Activated naive CD4-positive, alpha-beta T cell treated with anti-CD3 and anti-CD28 coated beads for 36 hours (primary cell): ENCODE measurements around the gene CCM2. TPM values are rescaled to one million over a fixed set of nuclear protein-coding genes. Genes with fewer than 3 reads are reported as not detected.

Experiments
- CTCF ChIA-PET: fragments of 350-600 bp; sonication (Branson Sonifier 250); formaldehyde crosslinking; loops from one replicate; lab custom pipeline; 2021; ENCODE audit warnings: antibody characterized with exemption; lab: Charles Lee
- DNase-seq: peaks from one replicate; pipeline ENCODE4 v3.0.0-alpha.2; 2020
- H3K27ac Mint-ChIP-seq: one replicate; pipeline ENCODE4 v1.8.0; 2021; ENCODE audit warnings: mild to moderate bottlenecking, mixed read lengths
- H3K27me3 Mint-ChIP-seq: one replicate; pipeline ENCODE4 v1.8.0; 2021; ENCODE audit warnings: low read depth, mixed read lengths
- H3K36me3 Mint-ChIP-seq: one replicate; pipeline ENCODE4 v1.8.0; 2021; ENCODE audit warnings: low read depth, mixed read lengths
- H3K4me1 Mint-ChIP-seq: one replicate; pipeline ENCODE4 v1.8.0; 2021; ENCODE audit warnings: low read depth, mixed read lengths
- H3K4me3 Mint-ChIP-seq: one replicate; pipeline ENCODE4 v1.8.0; 2021; ENCODE audit warnings: mild to moderate bottlenecking, moderate library complexity, mixed read lengths
- H3K9me3 Mint-ChIP-seq: one replicate; pipeline ENCODE4 v1.8.0; 2021; ENCODE audit warnings: mixed read lengths
- intact Hi-C: fragments of 100-400 bp; cut with micrococcal nuclease; formaldehyde crosslinking; loops from one replicate; pipeline ENCODE4 v1.15.1; 2023
- total RNA-seq, 2 experiments: library from RNA; stranded (reverse); gene quantifications; one replicate each; pipeline ENCODE4 v1.2.3, GENCODE V29; 2021

The CCM2 gene
- total RNA-seq, 2 experiments from 2014 or later: 87.9 to 88.3 TPM

- DNase-seq: peak; percentile 2
- H3K36me3 Mint-ChIP-seq: no peaks in the 10 kb centered on the region
- CTCF ChIA-PET: interaction anchor here (2.6 kb wide), 1 partner anchor 53 kb away, joined by 7 read pairs; no protein-coding TSS in a partner anchor
Measured at GRCh38 chr7:45082831-45083331, 82.9 kb downstream of the CCM2 start.

GRCh38 chr7:45084336-45084735, 84.3 kb downstream of the CCM2 start:
- intact Hi-C loops: no loop called here
- H3K27me3 Mint-ChIP-seq: peaks cover 5% of the 10 kb centered on the region
- H3K4me3 Mint-ChIP-seq: no peak overlapping the region
- CTCF ChIA-PET: no interaction called here
- H3K36me3 Mint-ChIP-seq: no peaks in the 10 kb centered on the region
- no peak overlapping the region for H3K27ac Mint-ChIP-seq
- peak; percentile 2 for DNase-seq
- no peaks in the 10 kb centered on the region for H3K9me3 Mint-ChIP-seq
- H3K4me1 Mint-ChIP-seq: peaks cover 3% of the 10 kb centered on the region

More at GRCh38 chr7:45082831-45083331, 82.9 kb downstream of the CCM2 start:
- H3K4me1 Mint-ChIP-seq: no peaks in the 10 kb centered on the region
- peaks cover under 1% of the 10 kb centered on the region for H3K27me3 Mint-ChIP-seq
- H3K9me3 Mint-ChIP-seq: no peaks in the 10 kb centered on the region
- H3K27ac Mint-ChIP-seq: no peak overlapping the region
- H3K4me3 Mint-ChIP-seq: no peak overlapping the region
- intact Hi-C loops: no loop called here

DNA sequence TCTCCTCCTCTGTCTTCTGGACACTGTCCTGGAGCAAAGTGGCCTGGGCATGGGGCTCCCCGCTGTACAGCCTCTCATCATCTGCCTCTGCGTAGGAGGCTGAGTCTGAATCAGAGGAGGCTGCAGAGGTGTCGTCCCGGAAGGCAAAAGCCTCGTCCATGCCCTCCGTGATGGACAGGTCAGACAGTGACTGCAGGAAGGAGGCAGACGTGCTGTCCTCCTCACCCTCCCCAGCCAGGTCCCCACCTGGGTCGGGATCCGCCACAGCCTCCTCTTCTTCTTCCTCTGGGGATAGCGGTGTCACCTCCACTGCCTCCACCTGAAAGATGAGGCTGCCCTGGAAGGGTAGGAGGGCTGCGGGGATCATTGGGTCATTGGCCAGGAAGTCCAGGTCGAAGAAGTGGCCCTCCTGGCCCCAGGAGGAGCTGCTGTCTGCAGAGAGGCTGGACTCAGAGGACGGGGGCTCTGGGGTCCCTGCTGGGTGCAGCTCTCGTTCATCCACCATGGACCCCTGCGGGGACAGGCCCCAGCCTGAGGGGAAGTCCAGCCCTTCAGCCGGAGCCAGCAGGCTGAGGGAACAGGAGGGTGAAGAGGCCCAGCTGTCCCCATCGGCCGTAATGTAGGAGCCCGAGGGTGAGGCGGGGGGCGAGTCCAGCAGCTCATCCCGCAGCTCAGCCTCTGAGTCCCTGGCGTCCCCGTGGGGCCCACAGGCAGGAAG, 85.1 kb downstream of the CCM2 start:
- no peaks in the 10 kb centered on the region for H3K9me3 Mint-ChIP-seq
- CTCF ChIA-PET: no interaction called here

GRCh38 chr7:45085619-45086200, 85.7 kb downstream of the CCM2 start:
- intact Hi-C loops: no loop called here
- Mint-ChIP-seq H3K9me3 (no peaks in the 10 kb centered on the region), H3K4me1 (peaks cover 7% of the 10 kb centered on the region), H3K36me3 (no peaks in the 10 kb centered on the region), H3K4me3 (no peak overlapping the region), H3K27me3 (peaks cover 12% of the 10 kb centered on the region), H3K27ac (no peak overlapping the region)
- DNase-seq: no peak
- CTCF ChIA-PET: no interaction called here

More for the DNA sequence above, 85.1 kb downstream of the CCM2 start:
- Mint-ChIP-seq H3K27ac (no peak overlapping the region), H3K4me1 (peaks cover 7% of the 10 kb centered on the region), H3K4me3 (no peak overlapping the region), H3K27me3 (peaks cover 12% of the 10 kb centered on the region), H3K36me3 (no peaks in the 10 kb centered on the region)
- DNase-seq: no peak
- intact Hi-C loops: no loop called here

DNA sequence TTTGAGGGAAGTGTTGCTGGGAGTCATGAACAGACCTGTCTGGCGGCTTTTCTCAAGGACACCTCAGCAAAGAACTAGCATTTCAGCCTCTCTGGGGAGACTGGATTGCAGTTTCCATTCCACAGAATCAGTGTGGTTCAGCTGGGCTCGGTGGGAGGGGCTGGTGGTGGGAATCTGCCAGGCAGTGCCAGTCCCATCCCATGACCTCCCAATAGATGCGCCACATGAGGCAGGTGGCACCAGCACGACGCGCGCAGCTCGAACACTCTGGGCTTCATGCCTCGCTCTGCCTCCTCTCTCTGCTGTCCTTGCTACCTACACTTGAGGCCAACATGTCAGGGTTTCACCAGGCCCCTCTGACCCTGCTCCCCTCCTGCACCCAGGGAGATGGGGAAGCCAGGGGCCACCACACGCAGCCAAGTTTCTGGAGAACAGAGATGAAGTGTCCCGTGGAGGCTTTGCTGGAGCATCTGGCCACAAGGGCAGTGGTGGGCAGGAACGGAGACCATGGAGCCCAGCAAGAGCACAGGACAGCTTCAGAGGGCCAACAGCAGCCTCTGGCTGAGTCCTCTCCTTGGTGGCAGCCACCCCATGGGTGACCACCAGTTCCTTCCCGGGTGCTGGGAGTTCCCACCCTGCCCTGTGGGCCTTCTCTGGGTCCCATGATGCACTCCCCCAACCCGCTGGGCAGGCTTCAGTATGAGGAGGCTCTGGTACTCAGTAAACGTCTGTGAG, 86.5 kb downstream of the CCM2 start:
- CTCF ChIA-PET: interaction anchor here (0.6 kb wide), 1 partner anchor 34 kb away, joined by 3 read pairs; no protein-coding TSS in a partner anchor
- peaks cover 7% of the 10 kb centered on the region for H3K4me1 Mint-ChIP-seq

DNA sequence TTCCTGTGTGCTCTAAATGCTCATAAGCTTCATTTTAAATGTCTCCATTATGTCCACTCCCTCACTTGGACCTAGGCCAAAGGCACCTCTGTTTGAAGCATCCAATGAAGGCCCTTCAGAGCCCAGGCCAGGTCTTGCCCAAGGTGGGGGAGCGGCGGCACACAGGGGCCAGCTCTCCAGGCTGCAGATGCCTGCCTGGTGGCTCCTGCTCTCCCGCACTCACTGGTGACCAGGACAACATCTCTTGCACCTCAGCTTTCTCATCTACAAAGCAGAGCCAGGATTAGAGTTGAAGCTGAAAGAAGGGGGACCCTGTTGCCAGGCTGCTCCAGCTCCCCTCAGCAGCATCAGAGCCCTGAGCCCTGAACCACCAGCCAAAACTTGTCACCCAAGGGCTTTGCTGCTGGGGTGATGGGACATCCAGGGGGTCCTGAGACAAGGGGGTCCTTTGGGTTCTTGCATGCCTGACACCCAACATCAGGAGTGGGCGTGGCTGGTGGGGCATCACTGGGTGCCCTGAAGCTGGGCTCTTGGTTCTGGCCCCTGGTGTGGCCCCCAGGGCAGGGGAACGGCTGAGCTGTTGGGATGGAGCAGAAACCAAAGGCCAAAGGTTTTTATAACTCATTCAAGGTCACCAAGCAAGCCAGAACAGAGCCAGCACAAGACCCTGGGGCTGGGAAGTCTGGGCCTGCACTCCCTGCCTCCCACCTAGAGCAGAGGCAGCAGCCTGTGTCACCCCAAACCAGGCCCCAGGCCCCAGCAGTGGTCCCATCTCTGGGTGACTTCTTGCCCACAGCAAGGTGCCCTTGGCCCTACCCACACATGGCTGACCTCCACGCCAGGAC, 87.5 kb downstream of the CCM2 start:
- H3K4me1 Mint-ChIP-seq: peaks cover 7% of the 10 kb centered on the region
- H3K27ac Mint-ChIP-seq: no peak overlapping the region
- intact Hi-C loops: no loop called here

More for the DNA sequence above, 86.5 kb downstream of the CCM2 start:
- H3K36me3 Mint-ChIP-seq: no peaks in the 10 kb centered on the region
- no peak overlapping the region for H3K4me3 Mint-ChIP-seq
- H3K9me3 Mint-ChIP-seq: no peaks in the 10 kb centered on the region
- intact Hi-C loops: no loop called here
- no peak overlapping the region for H3K27ac Mint-ChIP-seq
- H3K27me3 Mint-ChIP-seq: peaks cover 12% of the 10 kb centered on the region
- DNase-seq: no peak

GRCh38 chr7:45088146-45088701, 88.2 kb downstream of the CCM2 start:
- DNase-seq: no peak
- Mint-ChIP-seq H3K27ac (no peak overlapping the region), H3K4me3 (peak overlapping the region; percentile 42), H3K27me3 (peaks cover 12% of the 10 kb centered on the region), H3K4me1 (peaks cover 7% of the 10 kb centered on the region), H3K9me3 (no peaks in the 10 kb centered on the region), H3K36me3 (no peaks in the 10 kb centered on the region)
- intact Hi-C loops: no loop called here
- CTCF ChIA-PET: no interaction called here

More for the DNA sequence above, 87.5 kb downstream of the CCM2 start:
- Mint-ChIP-seq H3K27me3 (peaks cover 12% of the 10 kb centered on the region), H3K4me3 (peak overlapping the region; percentile 11), H3K36me3 (no peaks in the 10 kb centered on the region), H3K9me3 (no peaks in the 10 kb centered on the region)
- no peak for DNase-seq
- CTCF ChIA-PET: no interaction called here

GRCh38 chr7:45088821-45089340, 88.9 kb downstream of the CCM2 start, which contains the start of gene NACAD:
Gene NACAD (minus strand): TSS chr7:45088969. CDS start chr7:45088894, 75 bp downstream.
- peak; percentile 4 for DNase-seq
- intact Hi-C loops: no loop called here
- H3K27ac Mint-ChIP-seq: no peak within 1 kb of the TSS
- CTCF ChIA-PET: interaction anchor here (0.6 to 0.9 kb wide), 2 partner anchors 8 to 30 kb away, joined by 3 read pairs; no protein-coding TSS in a partner anchor
- H3K36me3 Mint-ChIP-seq: peaks cover 1% of the 10 kb centered on the region
- H3K4me1 Mint-ChIP-seq: peaks cover 7% of the 10 kb centered on the region
- peak within 1 kb of the TSS; percentile 67 for H3K4me3 Mint-ChIP-seq
- peaks cover 12% of the 10 kb centered on the region for H3K27me3 Mint-ChIP-seq
- peaks cover 2% of the 10 kb centered on the region for H3K9me3 Mint-ChIP-seq

DNA sequence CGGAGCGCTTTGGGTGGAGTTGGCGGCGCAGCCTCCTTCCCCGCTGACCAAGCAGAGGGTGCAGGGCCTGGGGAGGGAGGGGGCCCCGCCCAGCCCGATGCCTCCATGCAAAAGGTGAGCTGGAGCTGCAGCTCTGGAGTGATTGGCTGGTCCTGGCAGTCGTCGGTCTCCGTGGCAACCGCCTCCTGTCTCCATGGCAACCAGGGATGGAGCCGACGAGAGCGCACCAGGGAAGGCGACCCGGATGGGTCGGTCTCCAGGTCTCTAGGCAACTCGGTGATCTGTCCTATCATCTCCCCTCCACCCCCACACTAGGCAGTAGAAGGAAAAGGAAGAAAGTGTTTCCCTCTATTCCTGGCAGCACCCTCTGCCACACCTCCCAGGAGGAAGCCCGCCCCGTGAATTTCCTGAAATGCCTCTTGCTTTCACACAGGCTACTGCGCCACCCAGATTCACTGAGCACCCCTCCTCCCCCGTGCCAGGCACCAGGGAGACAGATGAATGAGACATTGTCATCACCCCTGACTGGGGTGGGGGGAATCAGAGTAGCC, 89.4 kb downstream of the CCM2 start:
- peaks cover 7% of the 10 kb centered on the region for H3K4me1 Mint-ChIP-seq
- H3K27ac Mint-ChIP-seq: no peak overlapping the region
- CTCF ChIA-PET: interaction anchor here (0.6 to 0.9 kb wide), 2 partner anchors 9 to 31 kb away, joined by 3 read pairs; no protein-coding TSS in a partner anchor
- H3K36me3 Mint-ChIP-seq: peaks cover 1% of the 10 kb centered on the region
- peaks cover 2% of the 10 kb centered on the region for H3K9me3 Mint-ChIP-seq
- intact Hi-C loops: no loop called here
- peak overlapping the region; percentile 67 for H3K4me3 Mint-ChIP-seq
- DNase-seq: peak; percentile 79
- H3K27me3 Mint-ChIP-seq: peaks cover 12% of the 10 kb centered on the region

GRCh38 chr7:45092100-45092930, 92.3 kb downstream of the CCM2 start:
- Mint-ChIP-seq H3K36me3 (peaks cover 1% of the 10 kb centered on the region), H3K27ac (no peak overlapping the region), H3K4me1 (peaks cover 7% of the 10 kb centered on the region), H3K27me3 (peaks cover 12% of the 10 kb centered on the region), H3K4me3 (no peak overlapping the region), H3K9me3 (peaks cover 2% of the 10 kb centered on the region)
- CTCF ChIA-PET: interaction anchor here (0.6 to 1.2 kb wide), 2 partner anchors 13 to 31 kb away, joined by 3 read pairs; no protein-coding TSS in a partner anchor
- intact Hi-C loops: no loop called here
- no peak for DNase-seq
